ENCODE data around the gene INPP5B.

GRCh38 chr1:37840711-37841110 lies 106.1 kb downstream of the INPP5B start:
- TF ChIP-seq POLR2AphosphoS5 (IDR thresholded peaks at IDR 0.05) = no peak
- TF ChIP-seq POLR2A (IDR thresholded peaks at IDR 0.05) = no peak

Data from upper lobe of left lung (tissue), 4 donors.